ENCODE data around the gene MLLT3.

GRCh38 chr9:20492772-20493171, 129.5 kb downstream of the MLLT3 start:
- TF ChIP-seq POLR2A (IDR thresholded peaks at IDR 0.05) (no peak), POLR2AphosphoS5 (IDR thresholded peaks at IDR 0.05) (no peak)

Measured in spleen (tissue), 3 donors.